DMS79 treated with DMSO at 0.1 percent for 48 hours (cell line): Measurements from ENCODE around the gene PARN.

Experiments
- DNase-seq: peaks from one replicate; lab custom pipeline; 2025; lab: John Stamatoyannopoulos, UW

PARN gene

DNA sequence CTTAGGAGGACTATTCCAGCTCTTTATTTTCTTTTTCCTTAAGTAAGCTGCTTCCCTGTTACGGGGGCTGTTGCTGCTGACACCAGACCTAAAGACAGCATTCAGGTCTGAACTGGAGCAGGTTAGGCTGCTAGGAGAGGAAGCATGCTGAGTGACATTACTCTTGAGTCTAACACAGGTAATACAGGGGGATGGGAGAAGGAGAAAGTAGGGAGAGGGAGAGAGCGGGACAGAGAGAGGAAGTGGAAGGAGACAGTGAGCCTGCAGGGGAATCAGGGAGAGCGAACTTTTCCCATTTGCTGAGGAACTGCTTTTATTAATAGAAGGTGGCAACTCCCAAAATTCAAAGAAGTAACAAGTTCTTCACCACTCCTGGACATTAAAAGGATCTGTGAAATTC is 130.9 kb downstream of the PARN start:
- no peak for DNase-seq

DNA sequence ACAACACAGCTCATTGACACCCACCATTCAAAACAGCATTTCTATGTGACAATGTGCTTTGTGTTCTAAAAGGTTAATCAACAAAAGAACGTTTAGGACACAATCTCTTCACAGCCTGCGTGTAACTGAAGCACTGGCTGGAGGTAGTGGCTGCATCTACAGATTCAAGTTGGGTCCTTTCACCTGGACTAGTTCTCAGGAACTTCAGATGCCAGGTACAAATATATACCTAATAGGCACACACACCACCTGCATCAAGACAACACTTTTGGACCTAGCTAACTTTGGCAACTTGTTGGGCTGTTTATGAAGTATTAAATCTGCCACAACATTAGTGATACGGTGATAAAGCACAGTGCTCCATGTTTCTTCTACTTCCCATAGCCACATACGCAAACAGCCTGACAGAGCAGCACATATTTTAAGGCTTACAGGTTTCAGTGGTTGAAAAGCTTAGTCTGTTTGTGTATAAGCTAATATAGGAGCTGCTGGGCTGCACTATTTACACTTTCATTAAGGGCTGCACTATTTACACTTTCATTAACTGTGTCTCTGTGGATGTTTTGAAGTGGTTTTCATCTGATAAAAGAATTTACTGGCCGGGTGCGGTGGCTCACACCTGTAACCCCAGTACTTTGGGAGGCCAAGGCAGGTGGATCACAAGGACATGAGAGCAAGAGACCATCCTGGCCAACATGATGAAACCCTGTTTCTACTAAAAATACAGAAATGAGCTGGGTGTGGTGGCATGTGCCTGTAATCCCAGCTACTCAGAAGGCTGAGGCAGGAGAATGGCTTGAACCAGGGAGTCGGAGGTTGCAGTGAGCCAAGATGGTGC is 132.6 kb downstream of the PARN start:
- no peak for DNase-seq

DNA sequence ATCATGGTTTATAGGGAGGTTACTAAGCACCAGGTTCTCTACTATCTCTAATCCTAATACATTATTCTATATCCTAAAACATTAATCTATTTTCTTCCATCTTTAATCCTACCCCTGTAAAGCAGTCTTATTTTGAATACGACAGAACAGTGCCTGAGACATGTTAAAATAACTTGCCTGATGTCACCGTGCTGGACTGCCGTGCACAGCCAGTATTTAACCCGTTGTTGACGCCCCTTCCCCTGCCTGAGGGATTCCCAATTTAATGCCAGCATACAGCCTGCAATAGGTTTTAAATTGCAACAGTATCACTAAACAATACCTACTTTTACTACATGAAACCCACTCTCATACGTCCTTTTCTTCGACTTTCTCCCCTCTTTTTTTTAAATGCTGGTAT is 133.3 kb downstream of the PARN start:
- DNase-seq = no peak

DNA sequence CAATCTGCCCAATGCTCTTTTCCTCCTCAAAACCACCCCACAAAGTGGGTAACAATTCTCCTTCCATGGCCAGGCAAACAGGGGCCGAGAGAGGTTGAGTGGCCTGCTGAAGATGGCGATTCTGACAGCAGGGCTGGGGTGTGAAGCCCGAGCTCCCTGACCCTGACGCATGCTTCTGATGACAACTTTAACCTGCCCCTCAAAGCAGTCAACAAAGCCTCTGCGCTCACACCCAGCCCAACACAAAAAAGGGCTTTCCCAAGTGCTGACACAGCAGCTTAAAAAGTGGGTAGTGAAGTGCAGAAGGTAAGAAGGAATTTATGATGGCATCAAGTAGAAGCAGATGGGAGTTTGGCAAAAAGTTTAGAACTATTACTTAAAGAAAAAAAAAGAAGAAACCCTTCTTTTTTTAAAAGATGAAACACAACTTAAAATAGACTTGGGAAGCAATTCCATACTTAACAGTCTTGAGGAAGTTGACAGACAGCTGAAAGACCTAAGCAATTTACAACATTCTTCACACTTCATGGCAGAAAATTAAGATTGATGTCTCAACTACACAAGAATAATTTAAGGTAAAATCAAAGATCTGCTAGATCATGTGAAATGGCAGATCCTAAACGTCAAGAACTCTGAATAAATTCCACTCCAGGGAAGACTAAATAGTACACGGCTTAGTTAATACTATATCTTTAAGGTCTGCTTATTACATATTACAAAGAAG is 133.9 kb downstream of the PARN start:
- no peak for DNase-seq

DNA sequence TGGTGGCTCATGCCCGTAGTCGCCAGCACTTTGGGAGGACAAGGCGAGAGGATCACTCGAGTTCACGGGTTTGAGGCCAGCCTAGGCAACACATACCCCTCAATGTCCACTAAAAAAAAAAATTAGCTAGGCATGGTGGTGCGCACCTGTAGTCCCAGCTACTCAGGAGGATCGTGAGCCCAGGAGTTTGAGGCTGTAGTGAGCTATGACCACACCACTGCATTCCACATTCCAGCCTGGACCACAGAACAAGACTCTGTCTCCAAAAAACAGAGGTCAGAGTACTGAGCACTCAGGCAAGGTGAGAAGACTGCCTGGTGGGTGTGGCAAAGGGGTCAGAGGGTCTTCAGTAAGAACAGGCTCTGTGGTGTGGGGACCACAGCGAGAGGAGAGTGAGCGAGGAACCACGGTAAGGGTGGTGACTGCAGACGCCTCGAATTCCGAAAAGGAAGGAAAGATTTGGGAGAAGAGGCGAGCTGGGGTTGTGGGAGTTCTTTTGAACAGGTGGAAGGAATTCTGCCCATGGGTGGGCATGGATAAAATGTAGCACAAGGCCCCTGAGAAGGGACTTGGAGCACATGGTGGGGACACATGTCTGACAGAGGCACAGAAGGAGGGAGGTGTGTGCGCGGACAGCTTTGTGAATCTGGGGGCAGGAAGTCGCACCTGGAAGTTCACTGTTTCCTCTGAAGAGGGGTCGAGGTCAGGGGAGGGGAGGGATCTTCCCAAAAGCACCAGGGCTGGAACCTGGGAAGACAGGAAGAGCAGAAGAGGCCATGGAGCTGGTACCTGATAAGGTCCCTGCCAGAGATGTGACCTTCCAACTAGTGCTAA is 134.6 kb downstream of the PARN start:
- DNase-seq = no peak

DNA sequence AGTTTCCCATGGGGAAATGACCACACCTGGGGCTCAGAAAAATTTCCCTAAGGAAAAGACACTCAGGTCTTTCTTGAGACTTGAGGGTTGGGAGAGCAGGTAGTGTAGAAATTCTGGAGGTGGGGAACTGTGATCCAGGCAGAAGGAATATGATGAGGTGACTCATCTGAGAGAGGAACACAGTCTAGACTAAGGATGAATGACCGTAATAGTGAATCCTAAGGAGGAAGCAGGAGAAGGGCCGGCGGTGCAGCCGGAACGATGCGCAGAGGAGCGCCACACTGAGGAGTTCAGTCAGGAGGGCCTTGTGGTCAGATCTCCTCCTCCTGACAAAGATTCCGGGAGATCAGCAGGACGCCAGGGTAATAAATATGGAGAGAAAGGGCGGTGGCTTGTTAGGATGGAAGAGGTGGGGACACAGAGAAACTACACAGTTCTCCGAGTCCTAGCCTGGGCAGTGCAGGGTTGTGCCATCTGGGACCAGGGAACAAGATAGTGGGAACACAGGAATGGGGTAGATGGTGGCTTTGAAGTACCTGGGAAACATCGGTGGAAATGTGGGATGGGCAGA is 135.6 kb downstream of the PARN start:
- no peak for DNase-seq

DNA sequence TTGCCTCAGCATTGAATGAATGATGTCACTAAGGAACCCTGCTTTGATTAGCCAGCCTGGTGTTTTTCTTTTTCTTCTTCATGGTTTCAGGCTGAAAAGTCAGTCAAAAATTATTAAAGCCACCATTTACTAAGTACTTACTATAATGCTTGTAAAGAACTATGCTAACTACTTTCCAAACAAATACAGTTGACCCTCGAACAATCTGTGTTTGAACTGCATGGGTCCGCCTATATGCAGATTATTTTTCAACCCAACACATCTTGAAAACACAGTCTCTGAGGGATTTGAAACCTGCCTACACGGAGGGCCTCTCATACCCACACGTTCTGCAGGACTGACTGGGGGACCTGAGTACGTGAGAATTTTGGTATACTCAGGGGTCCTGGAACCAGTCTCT is 136.3 kb downstream of the PARN start:
- DNase-seq = no peak

DNA sequence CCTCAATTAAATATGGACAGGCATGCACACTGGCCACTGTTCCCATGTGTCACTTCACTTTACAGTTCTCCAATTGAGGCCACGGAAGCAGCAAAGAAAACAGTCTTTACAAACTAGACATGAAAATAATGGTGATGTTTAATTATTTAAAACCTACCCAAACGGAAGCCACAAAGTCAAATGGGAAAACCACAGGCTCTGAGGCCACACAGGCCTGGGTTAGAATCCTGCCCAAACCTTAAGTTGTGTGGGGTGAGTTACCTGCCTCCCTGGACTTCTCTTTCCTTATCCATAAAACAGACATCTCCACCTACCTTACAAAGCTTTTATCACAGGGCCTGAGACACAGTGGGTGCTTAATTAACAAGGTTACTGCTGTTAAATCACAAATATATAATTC is 137.4 kb downstream of the PARN start:
- DNase-seq = no peak

DNA sequence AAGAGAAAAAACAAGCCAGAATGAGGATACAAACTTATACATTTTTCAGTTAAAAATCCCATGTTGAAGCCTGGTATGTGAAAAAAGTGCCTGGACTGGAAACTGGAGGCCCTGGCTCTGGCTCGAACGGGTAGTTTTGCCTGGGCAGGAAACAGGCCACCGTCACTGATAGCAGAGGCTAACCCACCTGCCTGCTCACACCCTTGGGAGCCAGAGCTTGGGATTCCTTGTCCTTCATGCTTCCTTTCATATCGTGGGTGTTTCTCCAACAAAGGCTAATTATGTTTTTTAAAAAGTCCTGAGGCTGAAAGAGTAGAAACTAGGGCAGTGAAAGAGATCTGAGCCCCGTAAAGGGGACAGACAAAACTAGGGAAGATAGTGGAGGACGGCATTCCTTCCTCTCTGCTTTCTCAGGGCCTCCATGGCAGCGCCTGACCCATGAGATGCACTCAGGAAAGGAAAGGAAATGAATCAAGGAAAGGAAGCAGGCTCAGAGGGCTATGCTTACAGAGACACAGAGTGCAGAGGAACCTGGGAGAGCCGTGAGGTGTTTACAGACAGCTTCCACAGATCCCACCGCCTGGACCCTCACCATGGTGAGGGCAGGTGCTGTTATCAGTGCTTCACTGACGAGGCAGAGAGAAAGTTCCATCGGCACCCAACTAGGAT is 138.1 kb downstream of the PARN start:
- DNase-seq = no peak

DNA sequence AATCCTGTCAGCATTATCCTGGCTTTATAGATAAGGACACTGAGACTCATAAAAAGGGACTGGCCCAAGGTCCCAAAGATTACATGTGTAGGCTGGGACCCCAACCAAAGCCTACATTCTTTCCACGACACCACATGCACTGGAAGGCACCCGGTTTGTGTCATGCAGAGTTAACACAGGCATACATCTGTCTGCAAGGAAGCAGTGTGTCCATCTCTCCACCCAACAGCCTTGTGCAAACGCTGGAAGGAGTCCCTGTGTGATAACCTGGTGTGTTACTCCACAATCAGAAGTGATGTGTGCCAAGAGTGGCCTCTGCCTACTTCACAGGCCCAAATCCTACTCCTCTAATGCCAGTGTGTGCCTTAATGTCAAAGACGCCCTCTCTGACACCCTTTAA is 139.8 kb downstream of the PARN start:
- DNase-seq = no peak

DNA sequence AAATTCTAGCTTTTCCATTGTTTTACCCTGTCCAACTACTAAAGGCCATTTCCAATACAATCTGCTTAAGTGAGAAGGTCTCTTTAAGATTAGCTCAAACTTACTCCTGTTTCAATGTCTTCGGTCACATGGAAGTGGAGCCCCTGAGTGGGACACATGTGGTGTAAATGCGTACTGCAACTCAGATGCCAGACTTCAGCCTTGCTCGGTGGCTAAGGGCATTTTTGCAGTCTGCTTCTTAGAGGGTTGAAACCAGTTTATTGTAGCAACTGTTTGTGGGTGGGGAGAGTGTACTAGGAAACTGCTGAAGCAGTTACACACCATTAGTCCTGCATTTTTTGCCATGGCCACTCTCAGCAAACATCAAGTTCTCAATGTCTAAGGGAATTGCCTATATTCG is 140.6 kb downstream of the PARN start:
- DNase-seq = no peak

DNA sequence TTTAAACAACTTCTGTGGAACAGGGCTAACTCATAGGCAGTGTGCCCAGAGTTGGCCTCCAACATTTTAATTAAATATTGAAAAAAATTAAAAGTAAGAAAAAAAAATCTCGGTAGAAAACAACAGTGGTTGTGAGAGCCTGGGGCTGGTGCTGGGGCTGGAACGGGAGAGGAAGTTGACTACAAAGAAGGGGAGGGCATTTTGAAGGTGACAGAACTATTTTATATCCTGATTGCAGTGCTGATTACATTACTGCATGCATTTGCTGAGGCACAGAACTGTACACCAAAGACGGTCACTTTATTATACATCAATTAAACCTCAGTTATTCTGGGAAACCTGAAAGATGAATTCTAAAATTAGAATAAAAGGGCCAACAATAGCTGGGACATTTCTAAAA is 142.5 kb downstream of the PARN start:
- no peak for DNase-seq

DNA sequence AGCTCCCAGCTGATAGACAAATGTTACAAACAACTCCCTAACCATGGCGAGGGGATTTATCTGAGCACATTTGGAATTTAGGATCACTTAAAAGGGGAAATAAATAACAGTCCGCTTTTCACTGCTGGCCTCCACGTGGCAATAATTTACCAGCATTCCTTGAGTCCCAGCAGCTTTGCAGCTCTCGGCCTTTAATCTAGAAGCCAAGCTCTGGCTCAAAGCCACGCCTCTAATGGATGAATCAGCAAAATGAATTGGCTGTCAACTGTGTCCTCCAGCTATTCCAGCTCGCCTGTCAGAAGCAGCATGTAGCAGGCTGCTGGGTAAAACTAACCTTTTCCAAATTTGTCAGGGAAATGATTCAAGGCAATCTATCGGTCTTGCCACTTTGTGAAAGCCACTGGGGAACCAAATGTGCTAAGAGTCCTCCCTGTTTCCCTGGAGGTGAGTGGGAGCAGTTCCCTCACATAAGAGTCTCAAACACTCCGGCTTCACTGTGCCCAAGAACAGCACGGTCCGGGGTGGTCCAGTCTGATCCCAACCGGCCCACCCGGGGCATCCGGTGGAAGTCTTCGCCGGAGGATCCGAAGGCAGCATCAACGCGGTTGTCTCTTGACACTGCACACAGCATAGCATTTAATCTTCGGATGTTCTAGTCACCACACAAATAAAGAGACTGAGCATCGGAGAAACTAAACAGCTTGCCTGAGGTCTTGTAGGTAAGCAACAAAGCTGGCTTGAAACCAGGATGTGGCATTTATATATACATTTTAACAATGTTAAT is 143.3 kb downstream of the PARN start:
- no peak for DNase-seq

DNA sequence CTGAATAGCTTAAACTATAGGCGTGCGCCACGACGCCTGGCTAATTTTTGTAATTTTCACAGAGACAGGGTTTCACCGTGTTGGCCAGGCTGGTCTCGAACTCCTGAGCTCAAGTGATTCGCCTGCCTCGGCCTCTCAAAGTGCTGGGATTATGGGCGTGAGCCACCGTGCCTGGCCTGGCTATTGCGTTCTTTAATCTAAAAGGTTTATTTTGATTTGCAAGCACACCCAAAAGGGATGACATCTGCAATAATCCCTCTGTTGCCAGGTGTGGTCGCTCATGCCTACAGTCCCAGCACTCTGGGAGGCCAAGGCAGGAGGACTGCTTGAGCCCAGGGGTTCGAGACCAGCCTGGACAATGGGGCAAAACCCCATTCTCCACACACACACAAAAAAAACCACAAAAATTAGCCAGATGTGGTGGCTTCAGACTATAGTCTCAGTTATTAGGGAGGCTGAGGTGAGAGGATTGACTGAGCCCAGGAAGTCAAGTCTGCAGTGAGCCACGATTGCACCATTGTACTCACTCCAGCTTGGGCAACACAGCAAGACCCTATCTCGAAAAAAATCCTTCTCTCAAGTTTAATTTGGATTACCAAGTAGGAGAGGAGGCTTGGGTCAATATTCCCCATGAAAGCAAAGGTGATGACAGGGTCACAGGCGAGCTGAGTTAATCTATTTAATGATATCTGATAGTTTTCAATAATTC is 144.1 kb downstream of the PARN start:
- no peak for DNase-seq

DNA sequence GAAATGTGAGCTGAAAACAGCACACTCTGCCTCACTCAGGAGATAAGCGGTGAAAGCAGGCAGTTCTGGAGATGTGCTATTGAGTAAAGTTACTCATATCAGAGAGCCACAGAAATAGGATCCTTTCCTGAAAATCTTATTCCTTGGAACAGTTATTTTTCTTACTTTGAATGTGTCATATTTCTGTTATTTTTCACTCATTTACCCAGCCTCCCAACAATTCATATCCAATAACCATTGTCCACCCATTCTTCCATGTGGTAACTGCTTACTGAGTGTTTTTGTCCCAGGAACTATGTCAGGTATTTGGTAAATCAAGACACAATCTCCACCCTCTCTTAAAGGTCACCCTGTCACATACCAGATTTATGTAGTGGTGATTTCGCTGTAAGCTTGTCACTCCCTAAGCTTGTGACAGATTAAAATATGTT is 144.9 kb downstream of the PARN start:
- DNase-seq = no peak

DNA sequence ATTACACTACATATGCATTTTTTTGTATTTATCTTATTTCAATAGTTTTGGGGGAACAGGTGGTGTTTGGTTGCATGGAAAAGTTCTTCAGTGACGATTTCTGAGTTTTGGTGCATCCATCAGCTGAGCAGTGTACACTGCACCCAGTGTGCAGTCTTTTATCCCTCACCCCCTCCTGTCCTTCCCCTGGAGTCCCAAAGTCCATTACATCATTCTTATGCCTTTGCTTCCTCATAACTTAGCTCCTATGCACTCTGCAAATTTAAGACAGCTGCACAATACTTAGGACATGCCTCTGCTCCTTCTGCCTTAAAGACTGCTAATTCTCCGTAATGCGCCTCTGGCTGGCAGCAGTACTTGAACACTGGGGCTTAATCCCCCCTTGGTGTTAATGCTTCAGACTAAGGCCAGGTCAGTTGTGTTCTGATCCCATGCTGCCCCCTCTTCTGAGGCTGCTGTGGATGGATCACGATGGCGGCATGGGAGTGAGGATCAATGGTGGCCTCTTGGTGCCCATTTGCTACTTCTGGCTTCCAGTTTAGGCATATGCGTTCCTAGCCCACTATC is 146.2 kb downstream of the PARN start:
- DNase-seq = no peak

DNA sequence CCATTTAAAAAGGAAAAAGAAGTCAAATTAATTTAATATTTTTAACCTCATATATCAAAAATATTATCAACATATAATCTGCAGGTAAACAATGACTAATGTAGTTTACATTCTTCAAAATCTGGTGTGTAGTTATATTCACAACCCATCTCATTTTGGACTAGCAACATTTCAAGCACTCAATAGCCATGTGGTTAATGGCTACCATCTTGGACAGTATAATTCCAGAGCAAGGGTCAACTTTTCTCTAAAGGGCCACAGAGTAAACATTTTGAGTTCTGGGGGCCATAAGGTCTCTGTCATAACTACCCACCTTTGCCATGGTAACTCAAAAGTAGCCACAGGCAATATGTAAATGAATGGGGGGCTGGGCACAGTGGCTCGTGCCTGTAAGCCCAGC is 153.9 kb downstream of the PARN start:
- no peak for DNase-seq

DNA sequence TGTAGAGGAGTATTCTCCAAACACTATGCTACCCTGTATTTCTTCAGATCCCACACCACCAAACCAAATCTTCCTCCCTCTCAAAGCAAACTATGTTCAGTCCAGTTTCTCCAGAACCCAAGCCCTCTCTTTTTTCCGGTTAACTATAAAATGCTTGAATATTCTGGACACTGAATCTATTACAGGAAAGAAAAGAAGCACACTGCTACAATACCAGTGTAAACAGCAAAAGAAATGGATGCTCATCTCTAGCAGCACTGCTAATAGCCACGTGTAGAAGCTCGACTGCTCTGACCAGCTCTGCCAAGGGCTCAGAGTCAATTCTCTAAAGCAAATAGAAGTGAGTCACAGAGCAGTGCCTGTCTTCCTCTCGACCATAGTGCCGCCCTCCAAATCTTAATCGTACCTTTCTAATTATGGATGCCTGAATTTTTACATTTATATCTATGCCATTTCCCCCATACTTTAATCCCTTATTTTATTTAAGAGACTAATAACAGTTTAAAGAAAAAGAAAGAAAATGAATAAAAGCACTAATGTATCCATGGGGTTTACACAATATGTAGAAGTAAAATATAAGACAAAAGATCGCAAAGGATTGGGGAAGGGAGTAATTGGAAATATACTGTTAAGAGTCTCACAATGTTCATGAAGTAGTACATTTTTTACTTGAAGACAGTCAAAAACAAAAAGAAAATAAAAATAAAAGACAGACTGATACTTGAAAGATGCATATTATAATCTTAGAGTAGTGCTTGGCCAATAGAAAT is 154.5 kb downstream of the PARN start:
- no peak for DNase-seq

DNA sequence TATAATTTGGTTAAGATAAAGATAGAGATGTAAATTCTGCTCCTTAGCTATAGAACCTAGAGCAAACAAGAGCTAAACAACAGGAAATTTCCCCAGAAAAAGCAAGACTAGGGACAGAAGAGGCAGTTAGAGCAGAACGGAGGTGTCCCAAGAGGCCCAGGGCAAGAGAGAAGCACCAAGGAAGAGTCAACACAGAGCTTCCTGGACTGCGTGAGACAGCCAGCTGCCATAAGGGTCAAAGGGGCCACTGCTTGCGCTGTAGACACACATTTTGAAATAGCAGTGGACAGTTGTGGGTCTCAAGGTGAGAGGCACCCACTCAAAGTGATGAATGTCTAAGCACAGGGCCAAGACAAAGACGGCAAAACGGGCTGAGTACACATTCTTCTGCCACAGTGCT is 156.6 kb downstream of the PARN start:
- DNase-seq = no peak
